HG02588 (cell line): ENCODE data around the gene VTI1B.
"Not testable (repeated sequence)": the region's sequence is repeated elsewhere in the genome, so short reads cannot be mapped to it uniquely, and the experiment has no call there.

Experiments used
- ATAC-seq: cut with Tn5 transposase; IDR thresholded peaks from one replicate; pipeline ENCODE4 v1.9.1; 2021; ENCODE audit warnings: mild to moderate bottlenecking, moderate library complexity; ENCODE audit not compliant: unreplicated experiment

VTI1B gene

DNA sequence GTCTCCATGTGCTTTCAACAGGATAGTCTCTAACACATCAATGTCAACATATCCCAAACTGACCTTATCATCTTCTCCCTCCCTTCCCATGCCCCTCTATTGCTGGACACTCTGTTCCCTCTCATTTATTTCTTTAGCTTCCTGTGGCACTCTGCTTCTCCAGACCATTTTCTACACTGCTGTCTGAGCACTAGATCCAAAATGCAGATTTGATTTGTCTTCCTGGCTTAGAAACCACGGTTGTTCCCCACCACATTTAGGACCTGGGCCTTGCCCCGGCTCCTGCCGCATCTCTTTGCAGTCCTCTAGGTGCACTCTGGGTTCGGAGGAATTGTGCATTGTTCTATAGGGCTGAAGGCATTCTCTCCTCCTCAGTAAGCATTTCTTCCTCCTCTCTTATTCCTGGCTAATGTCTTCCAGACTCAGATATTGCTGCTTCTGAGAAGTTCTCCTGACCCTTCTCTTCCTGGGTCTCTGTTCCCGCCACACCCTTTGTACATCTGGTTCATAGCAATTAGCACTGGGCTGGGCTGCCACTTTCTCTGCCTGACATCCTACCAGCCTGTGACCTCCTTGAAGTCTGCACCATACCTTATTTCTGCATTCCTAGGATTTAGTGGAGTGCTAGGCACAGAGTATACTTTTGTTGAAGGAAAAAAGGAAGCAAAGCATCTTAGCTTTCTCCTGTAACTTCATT, 40.8 kb downstream of the VTI1B start:
- no peak for ATAC-seq

DNA sequence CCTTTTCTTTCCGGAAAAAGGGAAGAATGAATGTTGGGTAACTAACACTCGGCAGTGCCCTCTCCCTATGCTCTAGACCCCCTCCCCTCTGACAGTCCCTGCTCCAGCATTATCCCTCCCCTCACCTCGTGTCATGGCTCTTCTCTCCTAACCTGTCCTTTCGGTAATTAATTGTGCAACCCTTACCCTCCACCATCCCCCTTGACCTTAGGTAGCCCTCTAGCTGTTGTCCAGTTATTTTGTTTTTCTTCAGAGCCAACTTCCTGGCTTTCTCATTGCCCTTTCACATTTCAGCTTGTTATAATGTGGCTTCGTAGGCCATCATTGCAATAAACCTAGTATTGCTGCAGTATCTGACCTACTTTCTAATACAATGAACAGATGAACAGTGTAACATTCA, 43.5 kb downstream of the VTI1B start:
- ATAC-seq = no peak

DNA sequence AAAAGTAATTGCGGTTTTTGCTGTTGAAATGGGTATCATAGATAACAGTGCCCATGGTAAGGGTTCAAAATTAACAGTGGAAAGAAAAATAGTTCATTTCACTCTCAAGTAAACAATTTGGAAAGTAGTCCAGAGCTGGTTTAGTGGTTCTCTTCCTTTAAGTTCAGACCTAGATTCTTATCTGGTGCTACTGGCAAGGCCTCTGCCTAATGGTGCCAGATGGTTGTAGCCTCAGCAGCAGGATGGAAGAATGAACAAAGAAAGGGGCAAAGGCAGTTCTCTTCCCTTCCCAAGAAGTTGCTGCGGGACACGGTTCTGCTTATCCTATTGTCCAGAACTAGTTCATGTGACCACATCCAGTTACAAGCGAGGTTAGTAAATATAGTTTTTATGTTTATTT, 44.2 kb downstream of the VTI1B start:
- ATAC-seq = no peak

DNA sequence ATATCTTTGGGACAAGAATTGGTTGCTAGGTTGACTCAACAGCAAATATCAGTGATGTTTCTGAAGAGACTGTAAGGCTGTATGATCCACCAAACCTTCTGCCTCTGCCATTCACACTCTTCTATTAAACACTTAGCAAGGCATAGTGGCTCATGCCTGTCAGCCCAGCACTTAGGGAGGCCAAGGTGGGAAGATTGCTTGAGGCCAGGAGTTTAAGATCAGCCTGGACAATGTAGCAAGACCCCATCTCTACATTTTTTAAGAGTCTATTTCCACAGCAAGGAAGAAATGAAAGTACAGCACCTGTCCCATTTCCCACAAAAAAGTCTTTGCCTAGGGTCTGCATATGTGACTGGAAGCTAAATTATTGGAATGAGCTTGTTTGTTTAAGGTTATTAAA, 46.9 kb downstream of the VTI1B start:
- ATAC-seq = no peak

DNA sequence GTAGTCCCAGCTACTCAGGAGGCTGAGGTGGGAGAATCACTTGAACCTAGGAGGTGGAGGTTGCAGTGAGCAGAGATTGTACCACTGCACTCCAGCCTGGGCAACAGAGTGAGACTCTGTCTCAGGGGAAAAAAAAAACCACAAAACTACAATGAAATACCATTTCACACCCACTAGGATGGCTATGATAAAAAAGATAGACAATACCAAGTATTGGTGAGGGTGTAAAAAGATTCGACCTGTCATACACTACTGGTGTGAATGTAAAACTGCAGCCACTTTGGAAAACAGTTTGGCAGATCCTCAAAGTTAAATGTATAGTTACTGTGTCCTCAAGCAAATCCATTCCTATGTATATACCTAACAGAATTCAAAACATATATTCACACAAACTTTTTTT, 48.3 kb downstream of the VTI1B start:
- ATAC-seq = not testable (repeated sequence)

DNA sequence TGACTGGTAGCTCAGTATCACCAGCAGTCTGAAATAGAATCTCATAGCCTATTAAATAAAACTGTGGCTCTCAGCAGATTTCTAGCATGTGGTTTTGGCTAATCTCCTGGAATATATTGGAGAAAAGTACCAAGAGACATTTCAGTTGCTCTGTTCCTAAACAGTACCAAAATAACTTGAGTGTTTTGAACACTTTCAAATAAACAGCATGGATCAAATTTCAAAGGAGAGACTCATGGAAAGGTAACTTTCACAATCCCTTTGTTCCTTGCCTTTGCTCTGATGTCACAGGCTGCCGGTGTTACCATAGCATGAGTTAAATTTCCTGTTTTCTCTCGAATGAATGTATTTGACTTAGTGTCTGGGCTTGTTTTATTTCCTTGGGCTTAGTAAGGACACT, 51.3 kb downstream of the VTI1B start:
- ATAC-seq = no peak

DNA sequence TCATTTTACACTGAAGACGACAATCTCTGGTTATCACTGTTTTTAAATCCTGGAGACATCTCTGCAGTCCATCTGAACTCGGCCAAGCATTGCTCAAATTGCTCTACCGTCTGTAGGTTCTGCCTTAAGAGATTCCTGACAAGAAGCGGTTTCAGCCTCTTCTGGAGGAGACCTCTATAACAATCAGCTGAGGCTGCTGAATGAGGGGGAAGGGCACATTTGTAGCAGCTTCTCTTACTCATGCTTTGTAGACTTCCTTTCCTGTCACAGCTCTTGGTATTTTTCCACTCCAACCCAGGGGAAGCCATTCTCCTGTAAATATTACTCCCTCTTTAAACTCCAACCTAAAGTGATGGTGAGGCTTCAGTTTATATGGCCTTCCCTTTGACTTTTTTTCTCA, 51.8 kb downstream of the VTI1B start:
- no peak for ATAC-seq

DNA sequence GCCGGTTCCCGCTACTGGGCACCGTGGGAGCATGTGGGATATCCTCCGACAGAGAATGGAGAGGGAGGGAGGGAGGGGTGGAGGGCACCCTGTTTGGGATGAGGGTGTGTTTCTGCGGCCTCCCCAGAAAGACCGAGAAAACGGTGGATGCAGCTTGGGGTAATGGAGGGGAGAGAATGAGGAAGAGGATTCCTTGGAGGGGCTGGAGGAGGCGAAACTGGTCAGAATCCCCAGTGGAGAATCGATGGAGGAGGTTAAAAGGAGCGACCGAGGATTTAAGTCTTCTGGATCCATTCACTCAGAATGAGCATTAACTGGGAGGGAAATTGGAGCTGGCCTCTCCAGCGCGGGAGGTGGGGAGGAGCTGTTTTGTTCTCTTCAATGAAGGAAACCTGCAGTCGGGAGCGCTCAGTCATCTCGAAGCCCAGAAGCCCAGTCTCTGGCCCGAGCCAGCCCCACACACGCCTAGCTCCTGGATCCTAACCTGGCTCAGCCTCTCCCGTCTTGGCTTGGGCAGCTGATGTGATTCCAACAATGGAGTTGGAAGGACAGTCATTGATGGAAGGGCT, 54.1 kb downstream of the VTI1B start:
- no peak for ATAC-seq

DNA sequence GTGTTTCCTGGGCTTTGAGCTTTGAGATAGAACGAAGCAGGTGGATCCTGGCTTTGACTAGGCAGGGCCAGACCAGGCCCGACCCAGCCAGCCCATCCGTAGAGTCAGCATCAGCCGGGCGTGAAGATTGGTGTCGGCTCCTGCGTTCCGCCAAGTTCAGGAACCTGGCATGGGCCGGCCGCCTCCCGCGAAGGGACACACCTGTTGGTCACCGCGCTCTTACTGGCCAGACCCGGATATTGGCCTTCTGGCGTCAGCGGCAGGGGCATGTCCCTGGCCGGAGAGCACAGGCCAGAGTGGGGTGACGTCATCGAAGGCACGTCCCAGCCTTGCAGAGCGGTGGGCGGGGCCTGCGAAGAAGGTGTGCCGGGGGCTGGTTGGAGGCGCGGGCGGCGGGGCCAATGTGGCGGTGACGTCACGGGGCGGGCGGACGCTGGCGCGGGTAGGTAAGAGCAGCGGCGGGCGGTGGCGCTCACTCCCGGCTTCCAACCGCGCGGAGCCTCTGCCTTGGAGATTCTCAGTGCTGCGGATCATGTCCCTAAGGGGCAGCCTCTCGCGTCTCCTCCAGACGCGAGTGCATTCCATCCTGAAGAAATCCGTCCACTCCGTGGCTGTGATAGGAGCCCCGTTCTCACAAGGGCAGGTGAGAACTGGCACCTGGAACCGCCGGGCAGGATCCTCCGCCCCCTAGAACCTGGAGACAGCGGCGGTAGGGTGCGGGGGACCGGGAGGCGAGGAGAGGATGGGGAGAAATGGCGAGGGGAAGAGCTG, 54.8 kb downstream of the VTI1B start, which contains the start of gene ARG2:
Gene ARG2, plus strand, starts transcription at position 475 of the 771 bp plus-strand sequence. Its CDS starts 58 bp downstream, at position 533.
- peak; percentile 96 for ATAC-seq

DNA sequence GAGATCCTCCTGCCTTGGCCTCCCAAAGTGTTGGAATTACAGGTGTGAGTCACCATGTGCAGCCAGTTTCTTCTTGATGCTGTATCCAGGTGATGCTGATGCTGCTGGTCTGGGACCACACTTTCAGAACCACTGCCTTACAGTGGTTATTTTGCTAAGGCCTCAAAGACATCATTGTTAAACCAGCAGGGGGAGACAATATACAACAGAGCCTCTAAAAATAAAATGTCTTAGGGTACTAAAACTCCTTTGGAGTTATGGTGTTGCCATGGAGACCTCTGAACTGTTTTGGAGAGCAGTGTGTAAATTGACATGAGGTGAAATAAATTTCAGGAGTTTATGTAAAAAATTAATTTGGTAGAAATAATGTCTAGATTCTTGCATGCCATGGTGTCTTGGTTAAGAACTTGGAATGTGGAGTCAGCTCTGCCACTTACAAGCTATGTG, 55.8 kb downstream of the VTI1B start:
- no peak for ATAC-seq

DNA sequence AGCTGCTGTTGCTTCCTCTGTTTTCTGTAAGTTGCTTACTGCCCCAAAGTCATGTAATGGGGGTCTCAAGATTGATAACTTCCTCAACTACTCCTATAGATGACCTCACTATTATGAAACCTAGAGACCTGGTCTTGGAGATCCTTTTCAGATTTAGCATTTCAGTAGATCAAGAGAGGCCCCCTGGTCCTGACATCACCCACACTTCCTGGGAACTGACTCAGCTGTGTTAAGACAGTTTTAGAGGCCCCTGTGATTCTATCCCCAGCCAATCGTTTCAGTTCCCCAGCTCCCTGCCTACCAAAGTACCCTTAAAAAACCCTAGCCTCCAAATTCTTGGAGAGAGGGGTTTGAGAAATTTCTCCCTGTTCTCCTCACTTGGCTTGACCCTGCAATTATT, 63.9 kb downstream of the VTI1B start:
- ATAC-seq = no peak

DNA sequence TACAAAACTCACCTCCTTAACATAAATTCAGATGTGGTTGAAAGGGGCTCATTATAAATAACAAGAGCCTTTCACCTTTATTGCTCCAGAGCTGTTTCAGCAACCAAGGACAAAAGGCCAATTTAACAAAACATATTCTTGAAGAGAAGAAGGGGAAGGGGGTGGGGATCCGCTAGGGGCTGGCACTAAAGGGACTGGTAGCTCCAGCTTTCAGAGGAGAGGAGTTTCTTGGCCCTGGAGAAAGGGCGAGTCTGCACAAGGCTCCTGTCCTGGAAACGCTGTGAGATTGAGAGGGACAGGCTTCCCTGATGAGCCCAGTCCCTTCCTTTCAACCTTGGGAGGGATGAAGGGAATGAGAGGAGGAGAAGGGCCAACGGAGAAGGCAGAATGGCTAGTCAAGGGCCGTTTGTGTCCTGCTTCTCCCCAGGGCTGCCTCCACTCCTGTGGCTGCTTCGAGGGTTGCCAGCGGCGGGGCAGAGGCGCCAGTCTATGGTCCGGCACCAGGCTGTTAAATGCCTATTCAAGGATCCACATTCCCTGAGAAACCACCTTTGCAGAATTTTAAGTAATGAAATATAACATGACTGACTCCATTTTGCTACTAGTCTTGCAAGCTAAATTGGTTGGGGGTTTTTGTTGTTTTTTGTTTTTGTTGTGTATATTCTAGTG, 64.7 kb downstream of the VTI1B start:
- ATAC-seq = no peak

DNA sequence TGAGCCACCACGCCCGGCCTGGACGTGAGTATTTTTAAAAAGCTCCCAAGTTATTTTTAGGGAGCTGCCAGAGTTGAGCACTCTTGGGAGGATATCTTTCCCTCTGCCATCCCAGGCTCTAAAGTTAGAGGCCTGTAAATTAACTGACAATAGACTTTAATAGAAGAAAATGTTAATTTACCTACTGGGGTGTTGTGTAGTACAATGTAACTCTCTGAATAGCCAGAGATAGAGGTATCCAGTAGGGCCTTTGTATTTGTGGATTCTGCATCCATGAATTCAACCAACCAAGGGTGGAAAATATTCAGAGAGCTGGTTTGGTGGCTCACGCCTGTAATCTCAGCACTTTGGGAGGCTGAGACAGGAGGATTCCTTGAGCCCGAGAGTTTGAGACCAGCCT, 66.8 kb downstream of the VTI1B start:
- no peak for ATAC-seq

DNA sequence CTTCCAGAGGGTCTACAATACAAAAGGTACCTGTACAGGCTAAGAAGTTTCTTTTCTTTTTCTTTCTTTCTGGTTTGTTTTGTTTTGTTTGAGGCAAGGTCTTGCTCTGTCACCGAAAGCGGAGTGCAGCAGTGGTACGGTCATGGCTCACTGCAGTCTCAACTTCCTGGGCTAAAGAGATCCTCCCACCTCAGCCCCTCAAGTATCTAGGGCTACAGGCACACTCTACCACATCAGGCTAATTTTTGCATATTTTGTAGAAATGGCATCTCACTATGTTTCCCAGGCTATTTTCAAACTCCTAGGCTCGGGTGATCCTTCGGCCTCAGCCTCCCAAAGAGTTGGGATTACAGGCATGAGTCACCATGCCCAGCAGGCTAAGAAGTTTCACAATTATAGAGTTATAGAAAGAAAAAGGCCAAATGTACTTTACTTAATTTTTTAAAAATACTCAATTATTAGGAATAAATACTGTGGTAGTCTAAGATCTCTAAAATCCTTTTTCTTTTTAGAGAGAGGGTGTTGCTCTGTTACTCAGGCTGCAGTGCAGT, 71.4 kb downstream of the VTI1B start:
- ATAC-seq = peak; percentile 58

DNA sequence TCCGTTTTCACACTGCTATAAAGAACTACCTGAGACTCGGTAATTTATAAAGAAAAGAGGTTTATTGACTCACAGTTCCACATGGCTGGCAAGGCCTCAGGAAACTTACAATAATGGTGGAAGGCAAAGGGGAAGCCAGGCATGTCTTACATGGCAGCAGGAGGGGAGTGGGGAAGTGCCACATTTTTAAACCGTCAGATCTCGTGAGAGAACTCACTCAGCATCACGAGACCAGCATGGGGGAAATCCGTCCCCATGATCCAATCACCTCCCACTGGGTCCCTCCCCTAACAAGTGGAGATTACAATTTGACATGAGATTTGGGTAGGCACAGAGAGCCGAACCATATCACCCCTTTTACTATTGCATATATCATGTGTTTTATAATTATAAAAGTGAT, 72.4 kb downstream of the VTI1B start:
- no peak for ATAC-seq

DNA sequence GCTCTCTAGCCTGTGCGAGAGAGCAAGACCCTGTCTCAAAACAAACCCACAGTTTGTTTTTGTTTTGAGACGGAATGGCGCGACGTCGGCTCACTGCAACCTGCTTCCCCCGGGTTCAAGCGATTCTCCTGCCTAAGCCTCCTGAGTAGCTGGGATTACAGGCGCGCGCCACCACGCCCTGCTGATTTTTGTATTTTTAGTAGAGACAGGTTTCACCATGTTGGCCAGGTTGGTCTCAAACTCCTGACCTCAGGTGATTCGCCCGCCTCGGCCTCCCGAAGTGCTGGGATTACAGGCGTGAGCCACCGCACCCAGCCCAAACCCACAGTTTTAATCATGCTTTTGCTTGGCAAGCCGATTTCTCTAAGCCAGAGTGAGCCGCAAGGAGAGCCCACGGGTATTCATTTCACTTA, 73.9 kb downstream of the VTI1B start:
- not testable (repeated sequence) for ATAC-seq

DNA sequence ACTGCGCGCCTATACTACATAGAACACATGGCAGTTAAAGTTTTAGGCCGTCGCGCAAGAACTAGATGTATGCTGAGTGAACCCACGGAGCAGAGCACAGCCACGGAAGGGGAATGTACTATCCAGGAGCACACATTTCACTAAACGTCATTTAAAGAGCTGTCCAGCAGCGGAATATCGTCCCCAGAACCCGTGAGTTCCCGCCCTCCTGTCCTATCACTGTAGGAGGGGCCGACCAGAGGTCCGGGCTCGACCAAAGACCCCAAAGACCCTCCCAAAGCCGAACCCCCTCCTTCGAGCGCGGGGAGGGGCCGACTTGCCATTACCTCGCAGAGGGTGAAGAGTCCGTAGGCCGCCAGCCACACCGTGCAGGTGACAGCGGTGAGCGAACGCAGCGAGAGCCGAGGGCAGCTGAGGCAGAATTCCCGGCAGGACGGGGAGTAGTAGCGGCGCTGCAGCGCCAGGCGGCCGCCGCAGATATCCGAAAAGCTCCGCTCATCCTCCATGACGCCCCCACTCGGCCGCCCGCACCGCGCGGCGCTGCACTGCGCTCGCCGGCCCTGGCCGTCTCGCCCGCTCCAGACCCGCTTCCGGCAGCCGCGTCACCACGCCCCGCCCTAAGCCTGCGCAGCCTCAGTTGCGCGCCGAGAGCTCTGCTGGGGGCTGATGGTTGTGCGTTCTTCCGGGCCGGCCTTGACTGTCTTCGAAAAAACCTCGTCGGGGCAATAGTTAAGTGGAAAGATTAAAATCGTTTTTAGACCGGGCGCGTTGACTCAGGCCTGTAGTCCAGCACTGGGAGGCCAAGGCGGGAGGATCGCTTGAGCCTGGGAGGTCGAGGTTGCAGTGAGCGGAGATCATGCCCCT, 74.5 kb downstream of the VTI1B start, which contains the start of gene PIGH:
Gene PIGH, minus strand, starts transcription at position 571 of the 864 bp plus-strand sequence. Its CDS starts 65 bp downstream, at position 506.
- peak; percentile 88 for ATAC-seq
